Vagina (tissue), 2 donors: ENCODE data around the gene SYF2.

Experiments
- POLR2A ChIP-seq, 2 donors: fragments of 450-650 bp; IDR thresholded peaks; one replicate each; pipeline ENCODE4 v1.6.1; 2017; ENCODE audit warnings: antibody characterized with exemption in 2 of 2, mild to moderate bottlenecking in 2 of 2, moderate library complexity in 2 of 2
- TF ChIP-seq, protein P1 (sequence below), 3 experiments: fragments of 450-650 bp in 2 of 3; fragments of 200-600 bp in 1 of 3; sonication (generic) in 1 of 3; IDR thresholded peaks; one replicate each; pipeline ENCODE4 v1.5.1; 2017 to 2019; ENCODE audit warnings: antibody characterized with exemption in 3 of 3, mild to moderate bottlenecking in 2 of 3, moderate library complexity in 2 of 3

DNA sequence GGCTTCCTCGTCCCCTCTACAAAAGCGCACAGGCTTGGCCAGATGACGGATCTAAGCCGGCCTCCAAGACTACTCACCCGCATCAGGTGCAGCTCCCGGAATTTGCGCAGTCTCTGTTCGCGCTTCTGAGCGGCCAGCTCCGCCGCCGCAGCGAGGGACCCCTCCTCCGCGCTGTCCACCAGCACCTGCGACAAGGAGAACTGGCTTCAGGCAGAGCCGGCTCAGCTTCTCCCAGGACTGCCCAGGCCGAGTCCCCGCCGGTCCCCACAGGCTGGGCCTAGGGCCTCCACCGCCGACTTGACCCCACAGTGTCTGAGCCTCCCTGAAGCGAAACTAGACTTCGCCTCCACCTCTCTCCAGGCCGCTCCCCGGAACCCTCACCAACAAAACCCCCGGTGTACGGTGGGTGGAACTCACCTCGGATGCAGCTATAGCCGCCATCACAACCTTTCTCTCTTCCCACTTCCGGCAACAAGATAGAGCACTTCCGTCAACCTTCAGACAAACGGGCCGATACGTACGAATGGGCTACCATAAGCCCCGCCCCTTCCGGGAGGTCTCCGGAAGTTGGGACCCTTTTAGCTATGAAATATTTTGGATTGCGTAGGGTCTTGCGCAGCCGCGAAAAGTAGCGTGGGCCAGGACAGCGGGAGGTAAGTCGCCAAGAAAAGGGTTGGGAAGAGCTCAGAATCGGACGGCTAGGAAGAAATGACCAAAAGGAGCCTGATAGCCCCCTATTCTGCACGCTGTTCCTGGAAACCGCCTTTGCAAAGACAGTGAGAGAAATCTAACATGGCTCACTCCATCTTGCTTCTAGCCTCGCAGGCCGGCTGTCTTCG is at the start of gene SYF2:
- peak in 1 of 2 donors; percentile 74 for TF ChIP-seq POLR2A (IDR thresholded peaks at IDR 0.05)
- TF ChIP-seq, protein P1, sequence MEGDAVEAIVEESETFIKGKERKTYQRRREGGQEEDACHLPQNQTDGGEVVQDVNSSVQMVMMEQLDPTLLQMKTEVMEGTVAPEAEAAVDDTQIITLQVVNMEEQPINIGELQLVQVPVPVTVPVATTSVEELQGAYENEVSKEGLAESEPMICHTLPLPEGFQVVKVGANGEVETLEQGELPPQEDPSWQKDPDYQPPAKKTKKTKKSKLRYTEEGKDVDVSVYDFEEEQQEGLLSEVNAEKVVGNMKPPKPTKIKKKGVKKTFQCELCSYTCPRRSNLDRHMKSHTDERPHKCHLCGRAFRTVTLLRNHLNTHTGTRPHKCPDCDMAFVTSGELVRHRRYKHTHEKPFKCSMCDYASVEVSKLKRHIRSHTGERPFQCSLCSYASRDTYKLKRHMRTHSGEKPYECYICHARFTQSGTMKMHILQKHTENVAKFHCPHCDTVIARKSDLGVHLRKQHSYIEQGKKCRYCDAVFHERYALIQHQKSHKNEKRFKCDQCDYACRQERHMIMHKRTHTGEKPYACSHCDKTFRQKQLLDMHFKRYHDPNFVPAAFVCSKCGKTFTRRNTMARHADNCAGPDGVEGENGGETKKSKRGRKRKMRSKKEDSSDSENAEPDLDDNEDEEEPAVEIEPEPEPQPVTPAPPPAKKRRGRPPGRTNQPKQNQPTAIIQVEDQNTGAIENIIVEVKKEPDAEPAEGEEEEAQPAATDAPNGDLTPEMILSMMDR (IDR thresholded peaks at IDR 0.05): no peak
